ENCODE measurements around the gene SPIRE2.
"Not testable (repeated sequence)": the region's sequence is repeated elsewhere in the genome, so short reads cannot be mapped to it uniquely, and the experiment has no call there.

SPIRE2 gene, protein sequence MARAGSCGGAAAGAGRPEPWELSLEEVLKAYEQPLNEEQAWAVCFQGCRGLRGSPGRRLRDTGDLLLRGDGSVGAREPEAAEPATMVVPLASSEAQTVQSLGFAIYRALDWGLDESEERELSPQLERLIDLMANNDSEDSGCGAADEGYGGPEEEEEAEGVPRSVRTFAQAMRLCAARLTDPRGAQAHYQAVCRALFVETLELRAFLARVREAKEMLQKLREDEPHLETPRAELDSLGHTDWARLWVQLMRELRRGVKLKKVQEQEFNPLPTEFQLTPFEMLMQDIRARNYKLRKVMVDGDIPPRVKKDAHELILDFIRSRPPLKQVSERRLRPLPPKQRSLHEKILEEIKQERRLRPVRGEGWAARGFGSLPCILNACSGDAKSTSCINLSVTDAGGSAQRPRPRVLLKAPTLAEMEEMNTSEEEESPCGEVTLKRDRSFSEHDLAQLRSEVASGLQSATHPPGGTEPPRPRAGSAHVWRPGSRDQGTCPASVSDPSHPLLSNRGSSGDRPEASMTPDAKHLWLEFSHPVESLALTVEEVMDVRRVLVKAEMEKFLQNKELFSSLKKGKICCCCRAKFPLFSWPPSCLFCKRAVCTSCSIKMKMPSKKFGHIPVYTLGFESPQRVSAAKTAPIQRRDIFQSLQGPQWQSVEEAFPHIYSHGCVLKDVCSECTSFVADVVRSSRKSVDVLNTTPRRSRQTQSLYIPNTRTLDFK

GRCh38 chr16:89828199-89828869, at the start of gene SPIRE2:
Gene SPIRE2, plus strand, starts transcription at chr16:89828475. Its CDS starts 76 bp downstream, at chr16:89828551.
- no peak for DNase-seq

GRCh38 chr16:89779231-89779908, 48.9 kb upstream of the SPIRE2 start:
- no peak for DNase-seq

GRCh38 chr16:89779909-89780305, 48.4 kb upstream of the SPIRE2 start:
- DNase-seq, result no peak

GRCh38 chr16:89782489-89782888, 45.8 kb upstream of the SPIRE2 start:
- no peak for DNase-seq

DNA sequence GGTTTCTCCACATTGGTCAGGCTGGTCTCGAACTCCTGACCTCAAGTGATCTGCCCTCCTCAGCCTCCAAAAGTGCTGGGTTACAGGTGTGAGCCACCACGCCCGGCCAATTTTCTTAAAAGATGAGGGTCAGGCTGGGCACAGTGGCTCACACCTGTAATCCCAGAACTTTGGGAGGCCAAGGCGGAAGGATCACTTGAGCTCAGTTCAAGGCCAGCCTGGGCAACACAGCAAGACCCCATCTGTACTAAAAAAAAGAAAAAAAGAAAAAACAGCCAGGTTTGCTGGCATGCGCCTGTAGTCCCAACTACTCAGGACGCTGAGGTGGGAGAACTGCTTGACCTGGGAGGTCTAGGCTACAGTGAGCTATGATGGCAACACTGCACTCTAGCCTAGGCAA, 44.3 kb upstream of the SPIRE2 start:
- DNase-seq, result not testable (repeated sequence)

GRCh38 chr16:89784406-89784805, 43.9 kb upstream of the SPIRE2 start:
- DNase-seq, result no peak

- no peak for DNase-seq
Measured at GRCh38 chr16:89785523-89786155, 42.6 kb upstream of the SPIRE2 start.

GRCh38 chr16:89786474-89787364, 41.6 kb upstream of the SPIRE2 start:
- DNase-seq, result no peak

GRCh38 chr16:89787365-89787805, 40.9 kb upstream of the SPIRE2 start:
- DNase-seq, result no peak

GRCh38 chr16:89791278-89791995, 36.8 kb upstream of the SPIRE2 start:
- DNase-seq, result no peak

- not testable (repeated sequence) for DNase-seq
Measured at GRCh38 chr16:89793092-89793491, 35.2 kb upstream of the SPIRE2 start.

DNA sequence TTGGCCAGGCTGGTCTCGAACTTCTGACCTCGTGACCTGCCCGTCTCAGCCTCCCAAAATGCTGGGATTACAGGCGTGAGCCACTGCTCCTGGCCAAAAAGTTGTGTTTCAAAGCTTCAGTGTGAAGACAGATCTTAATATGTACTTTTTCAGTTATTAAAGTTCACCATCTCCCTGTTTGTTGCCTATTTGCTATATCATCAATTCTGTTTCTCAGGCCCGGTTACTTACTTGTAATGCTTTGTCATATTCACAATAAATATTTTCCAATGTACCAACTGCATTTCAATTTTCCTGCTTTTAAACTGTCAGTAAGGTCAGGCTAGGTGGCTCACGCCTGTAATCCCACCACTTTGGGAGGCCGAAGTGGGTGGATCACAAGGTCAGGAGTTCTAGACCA, 34.3 kb upstream of the SPIRE2 start:
- no peak for DNase-seq

- no peak for DNase-seq
Measured at GRCh38 chr16:89795676-89796075, 32.6 kb upstream of the SPIRE2 start.

DNA sequence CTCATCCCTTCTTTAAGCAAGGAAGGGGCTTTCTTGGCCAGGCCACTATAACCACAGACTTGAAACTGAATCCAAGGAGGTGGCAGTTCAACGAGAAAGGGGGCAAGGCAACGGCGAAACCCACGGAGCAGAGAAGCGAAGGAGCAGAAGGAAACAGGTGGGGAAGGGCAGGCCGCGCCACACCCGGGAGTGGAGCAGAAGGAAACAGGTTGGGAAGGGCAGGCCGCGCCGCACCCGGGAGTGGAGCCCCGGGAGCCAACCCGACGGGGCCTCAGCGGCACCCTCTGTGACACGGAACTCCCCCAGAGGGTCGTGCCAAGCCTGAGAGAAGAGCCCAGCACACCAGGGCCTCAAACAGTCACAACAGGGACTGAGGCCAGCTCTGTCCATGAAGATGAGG, 32.2 kb upstream of the SPIRE2 start:
- no peak for DNase-seq

- no peak for DNase-seq
Measured at GRCh38 chr16:89798126-89798525, 30.1 kb upstream of the SPIRE2 start.

DNA sequence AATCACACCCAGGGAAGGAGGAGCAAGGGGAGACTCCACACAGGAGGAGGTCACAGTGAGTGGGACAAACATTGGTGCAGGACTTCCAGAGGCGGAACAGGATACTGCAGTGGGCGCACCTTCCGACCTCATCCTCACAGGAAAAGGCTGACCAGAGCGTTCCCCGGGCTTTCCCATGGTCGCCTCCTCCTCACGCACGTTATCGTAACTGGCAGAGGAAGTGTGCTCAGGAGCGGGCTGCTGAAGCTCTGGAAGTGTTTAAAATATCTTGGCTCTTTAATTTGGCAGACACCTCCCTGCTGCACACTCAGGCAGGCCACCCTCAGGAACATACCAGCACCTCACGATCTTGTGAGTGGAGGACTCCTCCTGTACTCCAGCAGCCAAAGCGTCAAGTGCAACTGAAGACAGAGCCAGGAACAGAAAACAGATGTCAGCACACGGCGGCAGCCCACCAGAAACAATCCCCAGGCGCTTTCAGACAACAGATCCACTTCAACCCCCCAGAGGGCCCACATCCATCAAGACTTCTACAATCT, 29.4 kb upstream of the SPIRE2 start:
- no peak for DNase-seq

DNA sequence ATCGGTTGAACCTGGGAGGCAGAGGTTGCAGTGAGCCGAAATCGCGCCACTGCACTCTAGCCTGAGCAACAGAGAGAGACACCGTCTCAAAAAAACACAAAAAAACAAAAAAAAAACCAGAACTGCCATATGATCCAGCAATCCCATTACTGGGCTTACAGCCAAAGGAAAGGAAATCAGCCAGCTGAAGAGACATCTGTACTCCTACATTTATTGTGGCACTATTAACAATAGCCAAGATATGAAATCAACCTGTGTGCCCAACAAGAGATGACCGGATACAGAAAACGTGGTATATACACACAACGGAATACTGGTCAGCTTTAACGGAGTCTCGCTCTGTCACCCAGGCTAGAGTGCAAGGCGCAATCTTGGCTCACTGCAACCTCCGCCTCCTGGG, 26.5 kb upstream of the SPIRE2 start:
- DNase-seq, result no peak

DNA sequence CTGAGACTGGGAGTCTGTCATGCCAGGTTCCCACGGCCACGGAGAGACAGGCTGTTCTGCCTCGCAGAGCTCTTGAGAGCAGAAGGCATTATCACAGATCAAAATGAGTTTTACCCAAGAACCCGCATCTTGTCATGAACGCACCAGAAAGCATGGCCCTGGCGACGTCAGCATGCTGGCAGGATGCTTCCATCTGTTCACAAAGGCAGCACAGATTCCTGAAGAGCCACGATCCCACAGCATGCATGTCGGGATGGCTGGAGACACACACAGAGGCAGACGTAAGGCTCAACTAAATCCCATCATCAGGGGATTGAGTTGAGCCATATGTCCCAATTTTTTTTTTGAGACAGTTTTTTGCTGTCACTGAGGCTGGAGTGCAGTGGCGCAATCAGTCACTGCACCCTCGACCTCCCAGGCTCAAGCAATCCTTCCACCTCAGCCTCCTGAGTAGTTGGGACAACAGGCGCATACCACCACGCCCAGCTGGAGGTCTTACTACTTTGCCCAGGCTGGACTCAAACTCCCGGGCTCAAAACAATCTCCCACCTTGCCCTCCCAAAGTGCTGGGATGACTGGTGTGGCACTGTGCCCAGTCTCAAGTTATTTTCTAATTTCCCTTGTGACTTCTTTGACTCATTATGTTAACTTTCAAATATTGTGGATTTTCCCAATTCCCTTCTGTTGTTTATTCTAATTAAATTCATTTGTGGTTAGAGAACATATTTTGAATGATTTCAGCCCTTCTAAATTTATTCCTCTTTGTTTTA, 23.0 kb upstream of the SPIRE2 start:
- no peak for DNase-seq

- DNase-seq, result not testable (repeated sequence)
Measured at GRCh38 chr16:89806589-89807193, 21.6 kb upstream of the SPIRE2 start.

All from NCI-H1092 (cell line).